ENCODE measurements around the gene QPCT. TPM values are rescaled to one million over a fixed set of nuclear protein-coding genes. Genes with fewer than 3 reads are reported as not detected.

Gene QPCT
- polyA plus RNA-seq, 1 of the 3 experiments (the other 2 are of a cell fraction) = 0.12 TPM

GRCh38 chr2:37415128-37415820 is 70.8 kb downstream of the QPCT start:
- Histone ChIP-seq H3K79me2 (ENCODE audit: insufficient read depth) (no peaks in the 10 kb centered on the region), H3K4me1 (ENCODE audit: control insufficient read depth in 1 of 2, insufficient read depth in 2 of 2, low read depth in 1 of 2, low read length in 1 of 2) (peaks cover 10 to 16% of the 10 kb centered on the region in 2 experiments), H3K27me3 (ENCODE audit: insufficient read depth) (no peaks in the 10 kb centered on the region), H3K9me3 (no peaks in the 10 kb centered on the region), H3F3A (replicated peaks; ENCODE audit: insufficient read depth) (no peaks in the 10 kb centered on the region), H3K36me3 (replicated peaks in 1 of 2; ENCODE audit: control insufficient read depth in 1 of 2, insufficient read depth in 2 of 2, low read length in 1 of 2) (no peaks in the 10 kb centered on the region), H3K9me2 (no peaks in the 10 kb centered on the region), H4K20me1 (ENCODE audit: insufficient read depth) (no peaks in the 10 kb centered on the region), H2AFZ (ENCODE audit: low read depth) (peak overlapping the region; percentile 6; the same call in 1 of the 2 replicates), H3K27ac (ENCODE audit: low read depth in 2 of 2, low read length in 1 of 2) (peak overlapping the region; percentile 42 to 87; a peak in 3 of 4 replicates), H3K4me3 (ENCODE audit: low read depth in 2 of 2, low read length in 1 of 2) (no peak overlapping the region), H3K4me2 (no peak overlapping the region), H3K9ac (no peak overlapping the region)
- CTCF ChIA-PET = interaction anchor here (0.6 to 12.8 kb wide), 102 partner anchors 10 to 860 kb away, joined by 3 to 540 read pairs (median 5); partner anchors contain the start of genes CDC42EP3 and RMDN2
- DNase-seq = peak; percentile 49
- POLR2A ChIA-PET = interaction anchor here (1.0 to 2.6 kb wide), 9 partner anchors 19 to 510 kb away, joined by 3 to 42 read pairs (median 5); partner anchors contain the start of genes CDC42EP3 and RMDN2
- WGBS (ENCODE audit: low lambda C conversion rate) = 94% methylated on average over 7 of the region's 7 CpGs
- TF ChIP-seq TCF12 (IDR thresholded peaks at IDR 0.05) (peak; percentile 67), JUND (IDR thresholded peaks at IDR 0.05) (no peak), CTCF (IDR thresholded peaks at IDR 0.05) (peak; percentile 57), RAD21 (IDR thresholded peaks at IDR 0.05; ENCODE audit: low read length) (peak; percentile 85), ELF1 (IDR thresholded peaks at IDR 0.05) (0 out of 2 replicates have a peak, but pooled peaks have one; percentile 28), SMC3 (IDR thresholded peaks at IDR 0.05; ENCODE audit: low read depth, low read length) (peak; percentile 83)

- Histone ChIP-seq H3K9me2 (no peaks in the 10 kb centered on the region), H3K27ac (ENCODE audit: low read depth in 2 of 2, low read length in 1 of 2) (peak overlapping the region in 1 of 2 experiments; percentile 9; a peak in 1 of 4 replicates), H3K4me1 (ENCODE audit: control insufficient read depth in 1 of 2, insufficient read depth in 2 of 2, low read depth in 1 of 2, low read length in 1 of 2) (peaks cover 10 to 16% of the 10 kb centered on the region in 2 experiments), H3F3A (replicated peaks; ENCODE audit: insufficient read depth) (no peaks in the 10 kb centered on the region), H3K36me3 (replicated peaks in 1 of 2; ENCODE audit: control insufficient read depth in 1 of 2, insufficient read depth in 2 of 2, low read length in 1 of 2) (no peaks in the 10 kb centered on the region), H4K20me1 (ENCODE audit: insufficient read depth) (no peaks in the 10 kb centered on the region), H3K9ac (no peak overlapping the region), H3K79me2 (ENCODE audit: insufficient read depth) (no peaks in the 10 kb centered on the region), H3K4me3 (ENCODE audit: low read depth in 2 of 2, low read length in 1 of 2) (no peak overlapping the region), H3K9me3 (no peaks in the 10 kb centered on the region), H3K27me3 (ENCODE audit: insufficient read depth) (no peaks in the 10 kb centered on the region), H3K4me2 (no peak overlapping the region), H2AFZ (ENCODE audit: low read depth) (no peak overlapping the region)
- 75% methylated on average over 4 of the region's 4 CpGs for WGBS (ENCODE audit: low lambda C conversion rate)
- ChIA-PET CTCF (interaction anchor here (0.8 to 12.8 kb wide), 8 partner anchors 21 to 565 kb away, joined by 3 to 540 read pairs (median 60); partner anchors contain the start of gene CDC42EP3), POLR2A (interaction anchor here (0.7 kb wide), 1 partner anchor 254 kb away, joined by 3 read pairs; the partner anchor contains the start of gene CDC42EP3)
- TF ChIP-seq PBX3 (IDR thresholded peaks at IDR 0.05) (no peak), TAF1 (IDR thresholded peaks at IDR 0.05; ENCODE audit: borderline replicate concordance, low read depth, low read length) (no peak), RFX5 (IDR thresholded peaks at IDR 0.05; ENCODE audit: low read length) (no peak), RCOR1 (IDR thresholded peaks at IDR 0.05; ENCODE audit: low read length) (no peak), ELF1 (IDR thresholded peaks at IDR 0.05) (no peak), MAX (IDR thresholded peaks at IDR 0.05; ENCODE audit: low read depth) (no peak), IRF3 (IDR thresholded peaks at IDR 0.05; ENCODE audit: low read depth, low read length) (no peak), REST (IDR thresholded peaks at IDR 0.05; ENCODE audit: low read depth, low read length) (no peak), USF2 (IDR thresholded peaks at IDR 0.05; ENCODE audit: borderline replicate concordance, low read depth, low read length) (no peak), SIN3A (IDR thresholded peaks at IDR 0.05; ENCODE audit: borderline replicate concordance, low read depth, low read length) (no peak), CHD2 (IDR thresholded peaks at IDR 0.05; ENCODE audit: low read length, partially characterized antibody) (no peak), JUND (IDR thresholded peaks at IDR 0.05) (no peak)
- DNase-seq = no peak
These were observed 72.9 kb downstream of the QPCT start for GRCh38 chr2:37417321-37417720.

Measured in SK-N-SH (cell line).